ENCODE results near the gene PKM. TPM values are rescaled to one million over a fixed set of nuclear protein-coding genes. Genes with fewer than 3 reads are reported as not detected.

The PKM gene
- total and polyA plus RNA-seq, 2 experiments from 2014 or later, result 2,427 to 2,534 TPM

DNA sequence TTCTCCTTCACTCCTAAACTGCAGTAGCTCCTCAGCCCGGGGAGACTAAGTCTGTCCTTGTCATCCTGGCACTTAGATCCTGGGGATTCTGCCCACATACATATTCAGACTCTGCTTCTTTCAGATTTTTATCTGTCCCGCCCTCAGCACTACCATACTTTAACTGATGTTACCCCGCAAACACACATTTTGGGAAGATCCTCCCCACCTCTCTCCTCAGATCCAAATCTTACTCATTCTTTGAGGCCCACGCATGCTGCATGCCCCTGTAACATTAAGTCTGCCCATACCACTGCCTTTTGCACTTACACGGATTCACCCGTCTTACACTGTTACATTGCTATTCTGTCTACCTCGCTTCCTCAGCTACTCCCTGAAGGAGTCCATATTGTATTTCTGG is 76.7 kb downstream of the PKM start:
- H3K4me2 ChIP-seq (ENCODE audit: unreplicated experiment), result no peak overlapping the region
- no peaks in the 10 kb centered on the region for H3K9me2 ChIP-seq (ENCODE audit: insufficient read depth)
- H3K27ac ChIP-seq, result no peak overlapping the region
- TF ChIP-seq EZH2phosphoT487 (IDR thresholded peaks at IDR 0.05; ENCODE audit: insufficient read depth, low read depth), result no peak
- no peak for TF ChIP-seq EZH2 (IDR thresholded peaks at IDR 0.05; ENCODE audit: insufficient read depth, poor library complexity, severe bottlenecking)
- no peaks in the 10 kb centered on the region for H3K27me3 ChIP-seq (replicated peaks; ENCODE audit: insufficient read depth)
- H3K36me3 ChIP-seq (ENCODE audit: low read depth), result no peaks in the 10 kb centered on the region
- no peaks in the 10 kb centered on the region for H3K79me2 ChIP-seq (ENCODE audit: insufficient read depth)
- H3F3A ChIP-seq (ENCODE audit: insufficient read depth), result no peaks in the 10 kb centered on the region
- in situ Hi-C loops (cut with MboI), result loop anchor here (25.0 kb wide), 1 partner anchor 692 kb away; no protein-coding TSS in a partner anchor
- H3K9me3 ChIP-seq (ENCODE audit: low read depth), result no peaks in the 10 kb centered on the region
- no peak overlapping the region for H3K9ac ChIP-seq
- H3K4me3 ChIP-seq, result no peak overlapping the region
- H3K4me1 ChIP-seq (ENCODE audit: insufficient read depth), result 0 out of 2 replicates have a peak, but pooled peaks cover 6% of the 10 kb centered on the region
- no peaks in the 10 kb centered on the region for H4K20me1 ChIP-seq (ENCODE audit: insufficient read depth)
- no peak for DNase-seq
- H2AFZ ChIP-seq, result no peak overlapping the region
- 97 to 99% methylated on average over 7 of the region's 7 CpGs for WGBS, 2 experiments (ENCODE audit: low coverage in 1 of 2, low lambda C conversion rate in 2 of 2, missing lambda C conversion rate in 2 of 2)

- H3K27ac ChIP-seq, result no peak overlapping the region
- H4K20me1 ChIP-seq (ENCODE audit: insufficient read depth), result no peaks in the 10 kb centered on the region
- H3K27me3 ChIP-seq (replicated peaks; ENCODE audit: insufficient read depth), result no peaks in the 10 kb centered on the region
- H3F3A ChIP-seq (ENCODE audit: insufficient read depth), result no peaks in the 10 kb centered on the region
- no peak overlapping the region for H2AFZ ChIP-seq
- no peak for TF ChIP-seq EZH2 (IDR thresholded peaks at IDR 0.05; ENCODE audit: insufficient read depth, poor library complexity, severe bottlenecking)
- TF ChIP-seq EZH2phosphoT487 (IDR thresholded peaks at IDR 0.05; ENCODE audit: insufficient read depth, low read depth), result no peak
- no peak overlapping the region for H3K9ac ChIP-seq
- no peak overlapping the region for H3K4me2 ChIP-seq (ENCODE audit: unreplicated experiment)
- H3K4me3 ChIP-seq, result no peak overlapping the region
- WGBS, 2 experiments (ENCODE audit: low coverage in 1 of 2, low lambda C conversion rate in 2 of 2, missing lambda C conversion rate in 2 of 2), result 76% methylated on average over 5 of the region's 5 CpGs
- no peak for DNase-seq
- H3K9me2 ChIP-seq (ENCODE audit: insufficient read depth), result no peaks in the 10 kb centered on the region
- H3K36me3 ChIP-seq (ENCODE audit: low read depth), result no peaks in the 10 kb centered on the region
- in situ Hi-C loops (cut with MboI), result loop anchor here (25.0 kb wide), 1 partner anchor 691 kb away; no protein-coding TSS in a partner anchor
- no peaks in the 10 kb centered on the region for H3K79me2 ChIP-seq (ENCODE audit: insufficient read depth)
- H3K9me3 ChIP-seq (ENCODE audit: low read depth), result no peaks in the 10 kb centered on the region
- H3K4me1 ChIP-seq (ENCODE audit: insufficient read depth), result 0 out of 2 replicates have a peak, but pooled peaks cover 6% of the 10 kb centered on the region
Observed at GRCh38 chr15:72153269-72154000, 77.6 kb downstream of the PKM start.

Other genes with a start within 250 kb of the PKM start
- 20.4 and 22.6 TPM in 2 replicates for gene MYO9A, start 113.0 kb downstream of the PKM start, total RNA-seq (2014; rRNA removed; shearing (Covaris generic))
- 10.6 and 11.2 TPM in 2 replicates for gene MYO9A, start 113.0 kb downstream of the PKM start, polyA plus RNA-seq (2016; fragmentation: Nextera tagmentation; extraction: Ambion mirVana)
- 2.5 and 2.8 TPM in 2 replicates for gene SENP8, start 112.8 kb downstream of the PKM start, total RNA-seq (2014; rRNA removed; shearing (Covaris generic))
- 3.8 and 4.0 TPM in 2 replicates for gene SENP8, start 112.8 kb downstream of the PKM start, polyA plus RNA-seq (2016; fragmentation: Nextera tagmentation; extraction: Ambion mirVana)
- gene GRAMD2A, start 33.4 kb downstream of the PKM start, total RNA-seq (2014; rRNA removed; shearing (Covaris generic)), result not detected in 2 replicates
- not detected in 2 replicates for gene GRAMD2A, start 33.4 kb downstream of the PKM start, polyA plus RNA-seq (2016; fragmentation: Nextera tagmentation; extraction: Ambion mirVana)
- 24.7 and 29.7 TPM in 2 replicates for gene PARP6, start 41.4 kb upstream of the PKM start, total RNA-seq (2014; rRNA removed; shearing (Covaris generic))
- gene PARP6, start 41.4 kb upstream of the PKM start, polyA plus RNA-seq (2016; fragmentation: Nextera tagmentation; extraction: Ambion mirVana), result 27.5 and 36.0 TPM in 2 replicates
- gene CELF6, start 89.0 kb upstream of the PKM start, total RNA-seq (2014; rRNA removed; shearing (Covaris generic)), result 0.22 and 1.0 TPM in 2 replicates
- 0.08 TPM in 1 of 2 replicates, not detected in the other for gene CELF6, start 89.0 kb upstream of the PKM start, polyA plus RNA-seq (2016; fragmentation: Nextera tagmentation; extraction: Ambion mirVana)
- gene HEXA, start 144.8 kb upstream of the PKM start, total RNA-seq (2014; rRNA removed; shearing (Covaris generic)), result 127 and 162 TPM in 2 replicates
- 190 and 195 TPM in 2 replicates for gene HEXA, start 144.8 kb upstream of the PKM start, polyA plus RNA-seq (2016; fragmentation: Nextera tagmentation; extraction: Ambion mirVana)
- gene TMEM202, start 167.1 kb upstream of the PKM start, total RNA-seq (2014; rRNA removed; shearing (Covaris generic)), result not detected in 2 replicates
- not detected in 2 replicates for gene TMEM202, start 167.1 kb upstream of the PKM start, polyA plus RNA-seq (2016; fragmentation: Nextera tagmentation; extraction: Ambion mirVana)
- 24.5 and 42.1 TPM in 2 replicates for gene ARIH1, start 243.1 kb upstream of the PKM start, total RNA-seq (2014; rRNA removed; shearing (Covaris generic))
- gene ARIH1, start 243.1 kb upstream of the PKM start, polyA plus RNA-seq (2016; fragmentation: Nextera tagmentation; extraction: Ambion mirVana), result 29.5 and 31.1 TPM in 2 replicates

All from GM23248 (cell line).